ENCODE measurements around the gene CTDSPL.

Gene CTDSPL

GRCh38 chr3:37916685-37917084 is 55.0 kb downstream of the CTDSPL start:
- Histone ChIP-seq H3K9ac (ENCODE audit: low read length in 2 of 2) (no peak overlapping the region), H3K4me3 (ENCODE audit: low read length in 2 of 2) (no peak overlapping the region), H3K9me3 (ENCODE audit: control insufficient read depth in 2 of 2, low read length in 2 of 2) (no peaks in the 10 kb centered on the region), H3K4me1 (ENCODE audit: control insufficient read depth, insufficient read depth, low read length) (peaks cover 10% of the 10 kb centered on the region), H3K27ac (ENCODE audit: low read length) (no peak overlapping the region), H3K27me3 (ENCODE audit: control insufficient read depth in 1 of 2, insufficient read depth in 2 of 2, low read length in 2 of 2) (no peaks in the 10 kb centered on the region), H3K36me3 (ENCODE audit: control insufficient read depth in 2 of 2, insufficient read depth in 2 of 2, low read length in 2 of 2) (no peaks in the 10 kb centered on the region)

GRCh38 chr3:37918627-37919026 is 56.9 kb downstream of the CTDSPL start:
- no peak overlapping the region for H3K4me3 ChIP-seq (ENCODE audit: low read length in 2 of 2)
- H3K9me3 ChIP-seq (ENCODE audit: control insufficient read depth in 2 of 2, low read length in 2 of 2), result no peaks in the 10 kb centered on the region
- H3K27ac ChIP-seq (ENCODE audit: low read length), result no peak overlapping the region
- H3K27me3 ChIP-seq (ENCODE audit: control insufficient read depth in 1 of 2, insufficient read depth in 2 of 2, low read length in 2 of 2), result no peaks in the 10 kb centered on the region
- no peak overlapping the region for H3K9ac ChIP-seq (ENCODE audit: low read length in 2 of 2)
- H3K36me3 ChIP-seq (ENCODE audit: control insufficient read depth in 2 of 2, insufficient read depth in 2 of 2, low read length in 2 of 2), result no peaks in the 10 kb centered on the region
- H3K4me1 ChIP-seq (ENCODE audit: control insufficient read depth, insufficient read depth, low read length), result peaks cover 22% of the 10 kb centered on the region

DNA sequence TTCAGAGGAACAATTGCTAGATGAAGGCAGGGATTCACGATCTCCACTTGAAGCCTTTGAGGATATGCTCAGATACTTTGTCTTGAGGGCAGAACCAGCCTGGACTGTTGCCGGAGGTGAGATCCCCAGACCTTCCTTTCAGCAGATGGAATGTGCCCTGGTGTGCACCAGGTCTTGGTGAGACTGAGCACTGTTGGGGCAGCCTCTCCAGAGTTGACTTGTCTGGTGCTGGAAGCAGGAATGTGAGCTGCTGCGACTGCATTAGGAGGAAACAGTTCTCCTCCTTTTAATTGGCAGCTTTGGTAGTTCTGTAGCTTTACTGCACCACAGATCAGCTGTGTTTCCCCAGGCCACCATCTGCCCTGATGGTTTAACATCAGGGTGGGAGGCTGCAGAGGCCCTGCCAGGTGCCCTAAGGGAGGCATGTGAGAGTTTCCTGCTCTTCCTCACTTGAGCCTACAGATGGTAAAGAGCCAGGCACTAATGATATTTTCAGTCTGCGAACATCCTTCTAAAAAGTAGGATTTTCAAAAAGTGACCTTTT is 58.5 kb downstream of the CTDSPL start:
- no peaks in the 10 kb centered on the region for H3K36me3 ChIP-seq (ENCODE audit: control insufficient read depth in 2 of 2, insufficient read depth in 2 of 2, low read length in 2 of 2)
- H3K27me3 ChIP-seq (ENCODE audit: control insufficient read depth in 1 of 2, insufficient read depth in 2 of 2, low read length in 2 of 2), result no peaks in the 10 kb centered on the region
- H3K27ac ChIP-seq (ENCODE audit: low read length), result no peak overlapping the region
- H3K4me1 ChIP-seq (ENCODE audit: control insufficient read depth, insufficient read depth, low read length), result peaks cover 31% of the 10 kb centered on the region
- no peak overlapping the region for H3K4me3 ChIP-seq (ENCODE audit: low read length in 2 of 2)
- no peak overlapping the region for H3K9ac ChIP-seq (ENCODE audit: low read length in 2 of 2)
- no peaks in the 10 kb centered on the region for H3K9me3 ChIP-seq (ENCODE audit: control insufficient read depth in 2 of 2, low read length in 2 of 2)

- H3K4me1 ChIP-seq (ENCODE audit: control insufficient read depth, insufficient read depth, low read length), result peaks cover 37% of the 10 kb centered on the region
These were observed 59.3 kb downstream of the CTDSPL start for GRCh38 chr3:37921025-37921424.

GRCh38 chr3:37922721-37923568 is 61.3 kb downstream of the CTDSPL start:
- Histone ChIP-seq H3K27me3 (ENCODE audit: control insufficient read depth in 1 of 2, insufficient read depth in 2 of 2, low read length in 2 of 2) (no peaks in the 10 kb centered on the region), H3K9ac (ENCODE audit: low read length in 2 of 2) (peak overlapping the region in 1 of 2 donors; percentile 22), H3K36me3 (ENCODE audit: control insufficient read depth in 2 of 2, insufficient read depth in 2 of 2, low read length in 2 of 2) (no peaks in the 10 kb centered on the region), H3K9me3 (ENCODE audit: control insufficient read depth in 2 of 2, low read length in 2 of 2) (no peaks in the 10 kb centered on the region), H3K4me3 (ENCODE audit: low read length in 2 of 2) (no peak overlapping the region), H3K27ac (ENCODE audit: low read length) (peak overlapping the region; percentile 63), H3K4me1 (ENCODE audit: control insufficient read depth, insufficient read depth, low read length) (peaks cover 38% of the 10 kb centered on the region)

More at GRCh38 chr3:37921025-37921424, 59.3 kb downstream of the CTDSPL start:
- Histone ChIP-seq H3K9ac (ENCODE audit: low read length in 2 of 2) (no peak overlapping the region), H3K4me3 (ENCODE audit: low read length in 2 of 2) (no peak overlapping the region), H3K27me3 (ENCODE audit: control insufficient read depth in 1 of 2, insufficient read depth in 2 of 2, low read length in 2 of 2) (no peaks in the 10 kb centered on the region), H3K36me3 (ENCODE audit: control insufficient read depth in 2 of 2, insufficient read depth in 2 of 2, low read length in 2 of 2) (no peaks in the 10 kb centered on the region), H3K27ac (ENCODE audit: low read length) (no peak overlapping the region), H3K9me3 (ENCODE audit: control insufficient read depth in 2 of 2, low read length in 2 of 2) (no peaks in the 10 kb centered on the region)

DNA sequence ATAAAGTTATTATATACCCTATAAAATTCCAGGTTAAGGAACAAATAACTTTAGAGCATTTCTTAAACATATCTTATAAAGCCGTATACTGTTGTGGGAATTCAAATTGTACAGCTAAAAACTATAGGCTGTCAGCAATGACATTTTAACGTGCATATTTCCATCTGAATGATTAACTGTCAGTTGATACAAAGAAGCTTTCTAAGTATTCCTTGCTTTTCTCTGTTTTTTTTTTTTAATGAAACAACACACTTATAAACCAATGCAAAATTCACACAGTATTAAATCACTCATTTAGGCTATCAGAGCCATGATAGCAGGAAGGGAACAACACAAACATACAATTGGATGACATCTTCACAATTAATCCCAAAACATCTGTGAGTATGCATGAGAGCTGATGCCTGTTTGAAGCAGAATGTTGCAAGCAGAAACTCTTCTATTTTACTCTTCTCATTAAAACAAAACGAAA is 61.9 kb downstream of the CTDSPL start:
- Histone ChIP-seq H3K27ac (ENCODE audit: low read length) (no peak overlapping the region), H3K4me1 (ENCODE audit: control insufficient read depth, insufficient read depth, low read length) (peaks cover 34% of the 10 kb centered on the region), H3K9ac (ENCODE audit: low read length in 2 of 2) (no peak overlapping the region), H3K9me3 (ENCODE audit: control insufficient read depth in 2 of 2, low read length in 2 of 2) (no peaks in the 10 kb centered on the region), H3K27me3 (ENCODE audit: control insufficient read depth in 1 of 2, insufficient read depth in 2 of 2, low read length in 2 of 2) (no peaks in the 10 kb centered on the region), H3K4me3 (ENCODE audit: low read length in 2 of 2) (no peak overlapping the region), H3K36me3 (ENCODE audit: control insufficient read depth in 2 of 2, insufficient read depth in 2 of 2, low read length in 2 of 2) (no peaks in the 10 kb centered on the region)

- no peak overlapping the region for H3K9ac ChIP-seq (ENCODE audit: low read length in 2 of 2)
- peaks cover 34% of the 10 kb centered on the region for H3K4me1 ChIP-seq (ENCODE audit: control insufficient read depth, insufficient read depth, low read length)
- peak overlapping the region in 1 of 2 donors; percentile 31 for H3K4me3 ChIP-seq (ENCODE audit: low read length in 2 of 2)
- H3K27me3 ChIP-seq (ENCODE audit: control insufficient read depth in 1 of 2, insufficient read depth in 2 of 2, low read length in 2 of 2), result no peaks in the 10 kb centered on the region
- H3K36me3 ChIP-seq (ENCODE audit: control insufficient read depth in 2 of 2, insufficient read depth in 2 of 2, low read length in 2 of 2), result no peaks in the 10 kb centered on the region
- H3K9me3 ChIP-seq (ENCODE audit: control insufficient read depth in 2 of 2, low read length in 2 of 2), result no peaks in the 10 kb centered on the region
- peak overlapping the region; percentile 50 for H3K27ac ChIP-seq (ENCODE audit: low read length)
These were observed 62.8 kb downstream of the CTDSPL start for GRCh38 chr3:37924453-37924852.

- no peaks in the 10 kb centered on the region for H3K9me3 ChIP-seq (ENCODE audit: control insufficient read depth in 2 of 2, low read length in 2 of 2)
- H3K27me3 ChIP-seq (ENCODE audit: control insufficient read depth in 1 of 2, insufficient read depth in 2 of 2, low read length in 2 of 2), result no peaks in the 10 kb centered on the region
- no peak overlapping the region for H3K9ac ChIP-seq (ENCODE audit: low read length in 2 of 2)
- H3K27ac ChIP-seq (ENCODE audit: low read length), result peak overlapping the region; percentile 50
- peaks cover 34% of the 10 kb centered on the region for H3K4me1 ChIP-seq (ENCODE audit: control insufficient read depth, insufficient read depth, low read length)
- no peaks in the 10 kb centered on the region for H3K36me3 ChIP-seq (ENCODE audit: control insufficient read depth in 2 of 2, insufficient read depth in 2 of 2, low read length in 2 of 2)
- H3K4me3 ChIP-seq (ENCODE audit: low read length in 2 of 2), result no peak overlapping the region
These were observed 63.5 kb downstream of the CTDSPL start for GRCh38 chr3:37925157-37925556.

GRCh38 chr3:37926611-37927010 is 64.9 kb downstream of the CTDSPL start:
- H3K9ac ChIP-seq (ENCODE audit: low read length in 2 of 2), result no peak overlapping the region
- H3K27ac ChIP-seq (ENCODE audit: low read length), result no peak overlapping the region
- H3K27me3 ChIP-seq (ENCODE audit: control insufficient read depth in 1 of 2, insufficient read depth in 2 of 2, low read length in 2 of 2), result no peaks in the 10 kb centered on the region
- no peak overlapping the region for H3K4me3 ChIP-seq (ENCODE audit: low read length in 2 of 2)
- no peaks in the 10 kb centered on the region for H3K36me3 ChIP-seq (ENCODE audit: control insufficient read depth in 2 of 2, insufficient read depth in 2 of 2, low read length in 2 of 2)
- no peaks in the 10 kb centered on the region for H3K9me3 ChIP-seq (ENCODE audit: control insufficient read depth in 2 of 2, low read length in 2 of 2)
- H3K4me1 ChIP-seq (ENCODE audit: control insufficient read depth, insufficient read depth, low read length), result peaks cover 28% of the 10 kb centered on the region

DNA sequence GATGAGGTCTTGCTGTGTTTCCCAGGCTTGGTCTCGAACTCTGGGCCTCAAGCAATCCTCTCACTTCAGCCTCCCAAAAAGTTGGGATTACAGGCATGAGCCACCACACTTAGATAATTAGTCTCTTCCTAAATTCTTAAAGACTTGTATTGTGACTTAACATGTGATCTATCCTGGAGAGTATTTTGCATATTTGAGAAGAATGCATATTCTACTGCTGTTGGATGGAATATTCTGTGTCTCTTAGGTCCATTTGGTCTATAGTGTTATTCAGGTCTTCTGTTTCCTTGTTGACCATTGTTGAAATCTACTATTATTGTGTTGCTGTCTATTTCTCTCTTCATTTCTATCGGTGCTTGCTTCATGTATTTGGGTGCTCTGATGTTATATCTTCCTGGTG is 68.8 kb downstream of the CTDSPL start:
- Histone ChIP-seq H3K9ac (ENCODE audit: low read length in 2 of 2) (no peak overlapping the region), H3K36me3 (ENCODE audit: control insufficient read depth in 2 of 2, insufficient read depth in 2 of 2, low read length in 2 of 2) (no peaks in the 10 kb centered on the region), H3K27ac (ENCODE audit: low read length) (no peak overlapping the region), H3K9me3 (ENCODE audit: control insufficient read depth in 2 of 2, low read length in 2 of 2) (no peaks in the 10 kb centered on the region), H3K4me1 (ENCODE audit: control insufficient read depth, insufficient read depth, low read length) (peaks cover 15% of the 10 kb centered on the region), H3K27me3 (ENCODE audit: control insufficient read depth in 1 of 2, insufficient read depth in 2 of 2, low read length in 2 of 2) (no peaks in the 10 kb centered on the region), H3K4me3 (ENCODE audit: low read length in 2 of 2) (no peak overlapping the region)

DNA sequence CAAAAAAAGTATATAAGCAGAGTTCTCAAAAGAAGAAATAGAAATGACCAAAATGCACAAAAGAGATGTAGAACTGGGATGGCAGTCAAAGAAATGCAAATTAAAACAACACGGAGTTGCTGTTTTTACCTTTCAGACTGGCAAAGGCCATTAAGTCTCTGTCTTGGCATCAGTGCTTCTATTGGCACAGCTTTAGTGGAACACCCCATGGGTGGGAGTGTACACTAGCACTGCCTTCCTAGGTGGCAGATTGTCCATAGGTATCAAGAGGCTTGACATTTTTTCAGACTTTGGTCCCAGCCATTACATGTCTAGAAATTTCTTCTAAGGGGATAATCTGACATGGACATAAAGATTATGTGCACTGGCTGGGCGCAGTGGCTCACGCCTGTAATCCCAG is 70.8 kb downstream of the CTDSPL start:
- Histone ChIP-seq H3K9ac (ENCODE audit: low read length in 2 of 2) (no peak overlapping the region), H3K27ac (ENCODE audit: low read length) (no peak overlapping the region), H3K27me3 (ENCODE audit: control insufficient read depth in 1 of 2, insufficient read depth in 2 of 2, low read length in 2 of 2) (no peaks in the 10 kb centered on the region), H3K9me3 (ENCODE audit: control insufficient read depth in 2 of 2, low read length in 2 of 2) (no peaks in the 10 kb centered on the region), H3K4me1 (ENCODE audit: control insufficient read depth, insufficient read depth, low read length) (peaks cover 25% of the 10 kb centered on the region), H3K4me3 (ENCODE audit: low read length in 2 of 2) (no peak overlapping the region), H3K36me3 (ENCODE audit: control insufficient read depth in 2 of 2, insufficient read depth in 2 of 2, low read length in 2 of 2) (no peaks in the 10 kb centered on the region)
